ENCODE results near the gene TRAF6. TPM values are rescaled to one million over a fixed set of nuclear protein-coding genes. Genes with fewer than 3 reads are reported as not detected.
"Not testable (repeated sequence)": the region's sequence is repeated elsewhere in the genome, so short reads cannot be mapped to it uniquely, and the experiment has no call there.

TRAF6 gene
- total RNA-seq, 1 experiment from 2014 or later, result 4.0 TPM

- Histone ChIP-seq H2AFZ (ENCODE audit: low read length) (no peak overlapping the region), H3F3A (ENCODE audit: low read length, unreplicated experiment) (no peaks in the 10 kb centered on the region), H3K4me1 (ENCODE audit: insufficient read depth, low read length) (no peaks in the 10 kb centered on the region), H3K27ac (ENCODE audit: low read length) (no peak overlapping the region), H3K9me2 (replicated peaks; ENCODE audit: low read length) (no peaks in the 10 kb centered on the region), H3K9me3 (ENCODE audit: low read length) (no peaks in the 10 kb centered on the region), H3K79me2 (ENCODE audit: low read length) (no peaks in the 10 kb centered on the region), H3K9ac (ENCODE audit: low read length) (no peak overlapping the region), H3K4me2 (ENCODE audit: low read length) (no peak overlapping the region), H3K27me3 (ENCODE audit: low read length) (no peaks in the 10 kb centered on the region), H4K20me1 (ENCODE audit: low read length) (no peaks in the 10 kb centered on the region), H3K36me3 (ENCODE audit: low read depth, low read length) (peaks cover 16% of the 10 kb centered on the region; the same call in 1 of the 2 replicates), H3K4me3 (ENCODE audit: low read length) (no peak overlapping the region)
- intact Hi-C loops (cut with micrococcal nuclease), result no loop called here
- no TSS peak for BruUV-seq (replicated peaks)
- POLR2A ChIA-PET (ENCODE audit: unreplicated experiment), result no interaction called here
- no peak for ATAC-seq
- no peak for DNase-seq
- CTCF ChIA-PET, result interaction anchor here (1.2 kb wide), 1 partner anchor 9 kb away, joined by 3 read pairs; no protein-coding TSS in a partner anchor
- TF ChIP-seq EZH2phosphoT487 (IDR thresholded peaks at IDR 0.05; ENCODE audit: borderline replicate concordance, low read length), result no peak
- TF ChIP-seq EZH2 (IDR thresholded peaks at IDR 0.05; ENCODE audit: low read length, unreplicated experiment), result no peak
- no peak for TF ChIP-seq CTCF (conservative IDR thresholded peaks at IDR 0.05; ENCODE audit: low read depth, low read length)
Measured at GRCh38 chr11:36487619-36488018, 22.5 kb downstream of the TRAF6 start.

- ATAC-seq (no peak), DNase-seq (no peak)
- peaks cover 7% of the 10 kb centered on the region; the same call in 1 of the 2 replicates for H3K36me3 ChIP-seq (ENCODE audit: low read depth, low read length)
- H3K9me3 ChIP-seq (ENCODE audit: low read length), result no peaks in the 10 kb centered on the region
- no peak overlapping the region for H3K4me3 ChIP-seq (ENCODE audit: low read length)
- TF ChIP-seq EZH2 (IDR thresholded peaks at IDR 0.05; ENCODE audit: low read length, unreplicated experiment) (no peak), EZH2phosphoT487 (IDR thresholded peaks at IDR 0.05; ENCODE audit: borderline replicate concordance, low read length) (no peak), CTCF (conservative IDR thresholded peaks at IDR 0.05; ENCODE audit: low read depth, low read length) (no peak)
- ChIA-PET POLR2A (ENCODE audit: unreplicated experiment) (no interaction called here), CTCF (no interaction called here)
- H3K27ac ChIP-seq (ENCODE audit: low read length), result no peak overlapping the region
- H4K20me1 ChIP-seq (ENCODE audit: low read length), result no peaks in the 10 kb centered on the region
- H3K4me1 ChIP-seq (ENCODE audit: insufficient read depth, low read length), result no peaks in the 10 kb centered on the region
- H3K9me2 ChIP-seq (replicated peaks; ENCODE audit: low read length), result no peaks in the 10 kb centered on the region
- H3F3A ChIP-seq (ENCODE audit: low read length, unreplicated experiment), result no peaks in the 10 kb centered on the region
- no TSS peak for BruUV-seq (replicated peaks)
- no peak overlapping the region for H3K9ac ChIP-seq (ENCODE audit: low read length)
- no peak overlapping the region for H2AFZ ChIP-seq (ENCODE audit: low read length)
- H3K79me2 ChIP-seq (ENCODE audit: low read length), result no peaks in the 10 kb centered on the region
- intact Hi-C loops (cut with micrococcal nuclease), result no loop called here
- no peak overlapping the region for H3K4me2 ChIP-seq (ENCODE audit: low read length)
- no peaks in the 10 kb centered on the region for H3K27me3 ChIP-seq (ENCODE audit: low read length)
Measured at GRCh38 chr11:36485298-36486002, 24.6 kb downstream of the TRAF6 start.

- H4K20me1 ChIP-seq (ENCODE audit: low read length); CTCF ChIA-PET; intact Hi-C loops (cut with micrococcal nuclease); H3K27me3 ChIP-seq (ENCODE audit: low read length); ATAC-seq; H3K79me2 ChIP-seq (ENCODE audit: low read length); H3K36me3 ChIP-seq (ENCODE audit: low read depth, low read length); H3K4me1 ChIP-seq (ENCODE audit: insufficient read depth, low read length); H3K9me3 ChIP-seq (ENCODE audit: low read length); H2AFZ ChIP-seq (ENCODE audit: low read length); DNase-seq; BruUV-seq (replicated peaks); POLR2A ChIA-PET (ENCODE audit: unreplicated experiment); H3K9ac ChIP-seq (ENCODE audit: low read length); H3K4me2 ChIP-seq (ENCODE audit: low read length); H3F3A ChIP-seq (ENCODE audit: low read length, unreplicated experiment); H3K4me3 ChIP-seq (ENCODE audit: low read length); H3K27ac ChIP-seq (ENCODE audit: low read length); H3K9me2 ChIP-seq (replicated peaks; ENCODE audit: low read length): not testable (repeated sequence)
Measured at GRCh38 chr11:36483042-36483441, 27.0 kb downstream of the TRAF6 start.

Data from PC-3 (cell line).